H9 (cell line): ENCODE results near the gene CSNK1A1. TPM values are rescaled to one million over a fixed set of nuclear protein-coding genes. Genes with fewer than 3 reads are reported as not detected.

Experiments used
- DNase-seq: peaks from one replicate; pipeline ENCODE4 v3.0.0-alpha.2; 2017
- H2AFZ ChIP-seq: one replicate; pipeline ENCODE4 v1.6.1; 2013; ENCODE audit warnings: mild to moderate bottlenecking, low read length, control low read depth, moderate library complexity
- H2AK5ac ChIP-seq: 2 replicates; pipeline ENCODE4 v1.6.1; 2013; ENCODE audit warnings: low read length, control low read depth, mixed read lengths; ENCODE audit not compliant: insufficient read length
- H2BK120ac ChIP-seq: one replicate; pipeline ENCODE4 v1.6.1; 2013; ENCODE audit warnings: low read depth, mild to moderate bottlenecking, low read length, control low read depth, inconsistent platforms; ENCODE audit not compliant: poor library complexity, severe bottlenecking
- H2BK12ac ChIP-seq: 2 replicates; pipeline ENCODE4 v1.6.1; 2013; ENCODE audit warnings: low read length, control low read depth, mixed read lengths, low read depth; ENCODE audit not compliant: insufficient read length
- H2BK15ac ChIP-seq: 2 replicates; pipeline ENCODE4 v1.6.1; 2013; ENCODE audit warnings: low read depth, low read length, control low read depth
- H2BK20ac ChIP-seq: one replicate; pipeline ENCODE4 v1.6.1; 2013; ENCODE audit warnings: low read depth, mild to moderate bottlenecking, low read length, control low read depth, inconsistent platforms; ENCODE audit not compliant: poor library complexity, severe bottlenecking
- H2BK5ac ChIP-seq: 2 replicates; pipeline ENCODE4 v1.6.1; 2013; ENCODE audit warnings: low read length, control low read depth, mixed read lengths; ENCODE audit not compliant: insufficient read length
- H3K14ac ChIP-seq: 2 replicates; pipeline ENCODE4 v1.6.1; 2013; ENCODE audit warnings: low read length, control low read depth; ENCODE audit not compliant: insufficient read depth
- H3K18ac ChIP-seq: 2 replicates; pipeline ENCODE4 v1.6.1; 2013; ENCODE audit warnings: low read depth, mild to moderate bottlenecking, mixed read lengths, low read length, control low read depth; ENCODE audit not compliant: insufficient read length
- H3K23ac ChIP-seq: 2 replicates; pipeline ENCODE4 v1.6.1; 2013; ENCODE audit warnings: low read length, control low read depth, mixed read lengths, low read depth; ENCODE audit not compliant: insufficient read length
- H3K23me2 ChIP-seq: 2 replicates; pipeline ENCODE4 v1.6.1; 2013; ENCODE audit warnings: low read depth, mild to moderate bottlenecking, mixed read lengths, low read length, control low read depth; ENCODE audit not compliant: insufficient read length, poor library complexity, severe bottlenecking
- H3K27ac ChIP-seq: 2 replicates; pipeline ENCODE4 v1.5.1; 2013; ENCODE audit warnings: low read length, control low read depth, mixed read lengths, low read depth; ENCODE audit not compliant: insufficient read length
- H3K27me3 ChIP-seq: 2 replicates; pipeline ENCODE4 v1.6.1; 2013; ENCODE audit warnings: low read length, control low read depth, inconsistent platforms; ENCODE audit not compliant: insufficient read depth
- H3K4ac ChIP-seq: 2 replicates; pipeline ENCODE4 v1.6.1; 2013; ENCODE audit warnings: low read depth, mild to moderate bottlenecking, control low read depth, inconsistent platforms, low read length, moderate library complexity
- H3K4me1 ChIP-seq: 2 replicates; pipeline ENCODE4 v1.6.1; 2013; ENCODE audit warnings: low read length, control low read depth, inconsistent platforms; ENCODE audit not compliant: insufficient read depth
- H3K4me2 ChIP-seq: 2 replicates; pipeline ENCODE4 v1.6.1; 2013; ENCODE audit warnings: low read length, control low read depth, mixed read lengths; ENCODE audit not compliant: insufficient read length, insufficient read depth
- H3K56ac ChIP-seq: 2 replicates; pipeline ENCODE4 v1.6.1; 2013; ENCODE audit warnings: low read depth, mild to moderate bottlenecking, mixed read lengths, low read length, control low read depth; ENCODE audit not compliant: insufficient read length
- H3K79me1 ChIP-seq: 2 replicates; pipeline ENCODE4 v1.6.1; 2013; ENCODE audit warnings: low read depth, mild to moderate bottlenecking, moderate library complexity, low read length, control low read depth, inconsistent platforms; ENCODE audit not compliant: insufficient read depth, poor library complexity, severe bottlenecking
- H3K79me2 ChIP-seq: 2 replicates; pipeline ENCODE4 v1.6.1; 2013; ENCODE audit warnings: low read length, control low read depth, inconsistent platforms; ENCODE audit not compliant: insufficient read depth
- H3K9ac ChIP-seq: 2 replicates; pipeline ENCODE4 v1.6.1; 2013; ENCODE audit warnings: low read length, control low read depth, mixed read lengths; ENCODE audit not compliant: insufficient read length; ENCODE audit errors: extremely low read depth
- H3K9me3 ChIP-seq: one replicate; pipeline ENCODE4 v1.6.1; 2013; ENCODE audit warnings: low read depth, low read length, inconsistent platforms; ENCODE audit not compliant: control insufficient read depth
- H3T11ph ChIP-seq: one replicate; pipeline ENCODE4 v1.6.1; 2013; ENCODE audit warnings: mild to moderate bottlenecking, low read length, control low read depth, inconsistent platforms
- H4K20me1 ChIP-seq: one replicate; pipeline ENCODE4 v1.6.1; 2013; ENCODE audit not compliant: control insufficient read depth, insufficient read length, insufficient read depth
- H4K5ac ChIP-seq: 2 replicates; pipeline ENCODE4 v1.6.1; 2013; ENCODE audit warnings: low read depth, mild to moderate bottlenecking, mixed read lengths, low read length, control low read depth; ENCODE audit not compliant: insufficient read length
- H4K8ac ChIP-seq: replicated peaks from 2 replicates; pipeline ENCODE4 v1.6.1; 2013; ENCODE audit warnings: low read length, control low read depth, mixed read lengths, low read depth; ENCODE audit not compliant: insufficient read length
- H4K91ac ChIP-seq: 2 replicates; pipeline ENCODE4 v1.6.1; 2013; ENCODE audit warnings: low read depth, mild to moderate bottlenecking, moderate library complexity, mixed read lengths, low read length, control low read depth; ENCODE audit not compliant: insufficient read length
- H3K27ac Mint-ChIP-seq, 3 experiments: 2 replicates in 2 of 3; 3 replicates in 1 of 3; pipeline ENCODE4 v1.8.0; 2020 to 2021; ENCODE audit warnings: mixed read lengths in 3 of 3, mild to moderate bottlenecking in 1 of 3, moderate library complexity in 1 of 3
- H3K27me3 Mint-ChIP-seq: 2 replicates; pipeline ENCODE4 v1.8.0; 2021; ENCODE audit warnings: low read depth, mild to moderate bottlenecking, moderate library complexity, mixed read lengths
- H3K36me3 Mint-ChIP-seq, 3 experiments: 2 replicates in 2 of 3; 3 replicates in 1 of 3; pipeline ENCODE4 v1.8.0; 2020 to 2021; ENCODE audit warnings: low read depth in 3 of 3, mixed read lengths in 3 of 3; ENCODE audit not compliant: insufficient read depth in 1 of 3
- H3K4me1 Mint-ChIP-seq, 2 experiments: 2 replicates each; pipeline ENCODE4 v1.8.0; 2020; ENCODE audit warnings: mixed read lengths in 2 of 2
- H3K4me3 Mint-ChIP-seq, 2 experiments: 2 replicates in 1 of 2; 3 replicates in 1 of 2; pipeline ENCODE4 v1.8.0; 2020 to 2021; ENCODE audit warnings: mild to moderate bottlenecking in 2 of 2, mixed read lengths in 2 of 2, moderate library complexity in 1 of 2
- H3K9me3 Mint-ChIP-seq, 2 experiments: 2 replicates in 1 of 2; 3 replicates in 1 of 2; pipeline ENCODE4 v1.8.0; 2020; ENCODE audit warnings: mild to moderate bottlenecking in 2 of 2, mixed read lengths in 2 of 2, moderate library complexity in 1 of 2
- WGBS: extraction: QIAGEN DNeasy Blood & Tissue Kit; methylation state at CpG from one replicate; pipeline ENCODE4 v1.1.7; 2013; ENCODE audit warnings: missing lambda C conversion rate, low lambda C conversion rate, mixed read lengths; ENCODE audit not compliant: insufficient read length; ENCODE audit errors: extremely low coverage; 5-methylcytosine and 5-hydroxymethylcytosine counted together
- total RNA-seq: library from RNA; stranded (reverse); gene quantifications from 2 replicates; pipeline ENCODE4 v1.2.1, GENCODE V29; 2021
- TF ChIP-seq, protein P1 (sequence below): fragments of 200-600 bp; sonication (generic); conservative IDR thresholded peaks from 3 replicates; pipeline ENCODE4 v1.8.0; 2021; ENCODE audit warnings: antibody characterized with exemption, mild to moderate bottlenecking

Gene CSNK1A1
- total RNA-seq, 1 experiment from 2014 or later: 310 TPM

DNA sequence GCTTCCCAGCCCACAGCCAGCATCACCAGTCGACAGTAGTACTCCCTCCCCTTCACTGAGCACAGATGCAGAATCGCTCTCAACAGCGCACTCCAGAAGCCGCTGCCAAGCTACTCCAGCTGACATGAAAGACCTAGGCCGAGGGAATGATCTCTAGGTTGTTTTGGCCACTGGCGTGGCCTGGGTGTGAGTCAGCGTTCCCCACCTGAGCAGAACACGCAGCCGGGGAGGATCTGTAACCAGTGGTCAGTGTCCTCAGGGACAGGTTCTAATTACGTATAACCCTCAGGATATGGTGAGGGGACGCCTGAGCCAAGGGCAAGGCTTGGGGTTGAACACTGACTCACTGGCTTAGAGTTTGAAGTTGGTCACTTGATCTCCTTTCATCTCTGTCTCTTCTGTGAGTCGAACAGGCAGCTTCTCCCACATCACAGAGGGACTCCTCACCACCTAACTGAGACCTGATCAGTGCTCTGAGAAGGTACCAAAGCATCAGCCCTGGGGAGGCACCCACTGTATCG is 95.3 kb downstream of the CSNK1A1 start:
- H3K27ac ChIP-seq: no peak overlapping the region

More for the DNA sequence above, 95.3 kb downstream of the CSNK1A1 start:
- no peaks in the 10 kb centered on the region for H3K9me3 ChIP-seq
- H3K14ac ChIP-seq: no peak overlapping the region; the same call in 1 of the 2 replicates
- Mint-ChIP-seq H3K27ac (peak overlapping the region in 2 of 3 experiments; percentile 66 to 77; a peak in 5 of 7 replicates), H3K4me1 (peaks cover 20 to 25% of the 10 kb centered on the region in 2 experiments), H3K27me3 (no peaks in the 10 kb centered on the region), H3K36me3 (no peaks in the 10 kb centered on the region), H3K4me3 (no peak overlapping the region), H3K9me3 (no peaks in the 10 kb centered on the region)
- H3K79me2 ChIP-seq: no peaks in the 10 kb centered on the region
- TF ChIP-seq, protein P1, sequence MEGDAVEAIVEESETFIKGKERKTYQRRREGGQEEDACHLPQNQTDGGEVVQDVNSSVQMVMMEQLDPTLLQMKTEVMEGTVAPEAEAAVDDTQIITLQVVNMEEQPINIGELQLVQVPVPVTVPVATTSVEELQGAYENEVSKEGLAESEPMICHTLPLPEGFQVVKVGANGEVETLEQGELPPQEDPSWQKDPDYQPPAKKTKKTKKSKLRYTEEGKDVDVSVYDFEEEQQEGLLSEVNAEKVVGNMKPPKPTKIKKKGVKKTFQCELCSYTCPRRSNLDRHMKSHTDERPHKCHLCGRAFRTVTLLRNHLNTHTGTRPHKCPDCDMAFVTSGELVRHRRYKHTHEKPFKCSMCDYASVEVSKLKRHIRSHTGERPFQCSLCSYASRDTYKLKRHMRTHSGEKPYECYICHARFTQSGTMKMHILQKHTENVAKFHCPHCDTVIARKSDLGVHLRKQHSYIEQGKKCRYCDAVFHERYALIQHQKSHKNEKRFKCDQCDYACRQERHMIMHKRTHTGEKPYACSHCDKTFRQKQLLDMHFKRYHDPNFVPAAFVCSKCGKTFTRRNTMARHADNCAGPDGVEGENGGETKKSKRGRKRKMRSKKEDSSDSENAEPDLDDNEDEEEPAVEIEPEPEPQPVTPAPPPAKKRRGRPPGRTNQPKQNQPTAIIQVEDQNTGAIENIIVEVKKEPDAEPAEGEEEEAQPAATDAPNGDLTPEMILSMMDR: no peak
- no peak overlapping the region for H2BK15ac ChIP-seq
- no peaks in the 10 kb centered on the region; the same call in 1 of the 2 replicates for H3K4me1 ChIP-seq
- H3K23me2 ChIP-seq: no peaks in the 10 kb centered on the region
- H3K79me1 ChIP-seq: no peaks in the 10 kb centered on the region
- H2BK12ac ChIP-seq: no peak overlapping the region
- no peak overlapping the region for H2BK20ac ChIP-seq
- H3K18ac ChIP-seq: no peak overlapping the region
- H2AK5ac ChIP-seq: no peak overlapping the region
- H2AFZ ChIP-seq: no peak overlapping the region
- no peak overlapping the region for H2BK120ac ChIP-seq
- H3T11ph ChIP-seq: no peak overlapping the region
- no peak overlapping the region for H3K56ac ChIP-seq
- no peak overlapping the region for H3K9ac ChIP-seq
- H3K23ac ChIP-seq: no peak overlapping the region
- no peaks in the 10 kb centered on the region for H4K20me1 ChIP-seq
- H3K4ac ChIP-seq: no peak overlapping the region
- no peak overlapping the region for H4K8ac ChIP-seq
- WGBS: no CpG with 5 or more reads among the region's 13 CpGs
- no peak overlapping the region for H4K5ac ChIP-seq
- no peak overlapping the region for H3K4me2 ChIP-seq
- H2BK5ac ChIP-seq: no peak overlapping the region
- H4K91ac ChIP-seq: no peak overlapping the region
- DNase-seq: no peak
- no peaks in the 10 kb centered on the region for H3K27me3 ChIP-seq
